NCI-H1694 treated with DMSO at 0.1 percent for 48 hours (cell line): ENCODE results near the gene SH2D5.

Experiments
- DNase-seq: peaks from one replicate; lab custom pipeline; 2025; lab: John Stamatoyannopoulos, UW

The SH2D5 gene

GRCh38 chr1:20732588-20733359, at the start of gene SH2D5:
TSS of gene SH2D5 (minus strand) at chr1:20732703. CDS start at chr1:20728044, 4,659 bp downstream.
- DNase-seq, result peak; percentile 55

GRCh38 chr1:20775700-20776099, 43.2 kb upstream of the SH2D5 start:
- no peak for DNase-seq

GRCh38 chr1:20771780-20772179, 39.3 kb upstream of the SH2D5 start:
- DNase-seq, result no peak

GRCh38 chr1:20770314-20771087, 38.0 kb upstream of the SH2D5 start:
- DNase-seq, result no peak

- DNase-seq, result no peak
Observed at GRCh38 chr1:20767271-20767670, 34.8 kb upstream of the SH2D5 start.

GRCh38 chr1:20763417-20763816, 30.9 kb upstream of the SH2D5 start:
- no peak for DNase-seq

- no peak for DNase-seq
Observed at GRCh38 chr1:20760322-20760721, 27.8 kb upstream of the SH2D5 start.

- no peak for DNase-seq
Observed at GRCh38 chr1:20753589-20753988, 21.1 kb upstream of the SH2D5 start.

GRCh38 chr1:20751462-20751990, 19.0 kb upstream of the SH2D5 start:
- no peak for DNase-seq

GRCh38 chr1:20742671-20743070, 10.2 kb upstream of the SH2D5 start:
- no peak for DNase-seq

- DNase-seq, result no peak
Observed at GRCh38 chr1:20740781-20741180, 8.3 kb upstream of the SH2D5 start.

- no peak for DNase-seq
Observed at GRCh38 chr1:20739225-20739624, 6.7 kb upstream of the SH2D5 start.

- DNase-seq, result no peak
Observed at GRCh38 chr1:20735581-20736111, 3.1 kb upstream of the SH2D5 start.

GRCh38 chr1:20733360-20733975, 965 bp upstream of the SH2D5 start:
- DNase-seq, result no peak

GRCh38 chr1:20732071-20732587, 374 bp downstream of the SH2D5 start:
- peak; percentile 34 for DNase-seq

- no peak for DNase-seq
Observed at GRCh38 chr1:20731057-20731991, 1.2 kb downstream of the SH2D5 start.

- DNase-seq, result no peak
Observed at GRCh38 chr1:20730690-20731056, 1.8 kb downstream of the SH2D5 start.

GRCh38 chr1:20729990-20730689, 2.4 kb downstream of the SH2D5 start:
- DNase-seq, result no peak

- DNase-seq, result no peak
Observed at GRCh38 chr1:20729155-20729931, 3.2 kb downstream of the SH2D5 start.
